ENCODE measurements around the gene PACSIN3. TPM values are rescaled to one million over a fixed set of nuclear protein-coding genes. Genes with fewer than 3 reads are reported as not detected.

Gene PACSIN3
- total RNA-seq, 1 experiment from 2014 or later, result 113 TPM

DNA sequence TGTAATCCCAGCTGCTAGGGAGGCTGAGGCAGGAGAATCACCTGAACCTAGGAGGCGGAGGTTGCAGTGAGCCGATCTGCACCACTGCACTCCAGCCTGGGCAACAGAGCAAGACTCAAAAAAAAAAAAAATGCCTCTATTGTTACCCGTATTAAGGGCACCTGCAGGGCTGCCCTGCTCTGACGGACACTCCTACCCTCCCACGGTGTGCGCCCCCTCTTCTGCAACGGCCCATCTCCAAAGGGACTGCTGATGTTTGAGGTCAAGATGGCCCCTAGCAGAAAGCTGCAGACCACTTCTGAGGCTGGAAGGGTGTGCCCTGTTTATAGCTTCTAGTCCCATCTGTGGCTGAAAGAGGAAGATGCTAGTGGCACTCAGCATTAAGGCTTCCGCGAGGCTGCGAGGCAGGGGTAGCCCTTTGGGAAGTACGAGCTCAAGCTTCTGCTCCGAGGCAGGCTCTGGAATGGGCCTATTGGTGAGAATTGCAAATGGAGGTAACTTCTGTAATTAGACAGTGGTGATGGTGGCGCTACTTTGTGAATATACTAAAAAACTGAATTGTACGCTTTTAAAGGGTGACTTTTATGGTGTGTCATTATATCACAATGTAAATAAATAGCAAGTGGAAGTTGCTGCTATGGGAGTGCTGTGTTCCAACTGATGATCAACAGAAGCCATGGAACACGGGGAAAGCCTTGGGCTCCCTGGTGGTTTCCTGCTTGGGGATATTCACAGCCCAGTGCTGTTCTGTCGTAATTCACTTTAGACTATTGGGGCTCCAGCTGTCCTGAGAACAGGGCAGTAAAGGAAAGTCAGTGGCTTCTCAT lies 33.9 kb downstream of the PACSIN3 start:
- Histone ChIP-seq H3F3A (ENCODE audit: insufficient read depth, low read depth) (0 out of 2 replicates have a peak, but pooled peaks cover 9% of the 10 kb centered on the region), H3K9me3 (ENCODE audit: insufficient read depth, low read depth) (no peaks in the 10 kb centered on the region), H3K9me2 (ENCODE audit: insufficient read depth) (no peaks in the 10 kb centered on the region), H3K27ac (no peak overlapping the region), H4K20me1 (ENCODE audit: insufficient read depth) (no peaks in the 10 kb centered on the region), H2AFZ (no peak overlapping the region), H3K79me2 (ENCODE audit: low read depth) (no peaks in the 10 kb centered on the region), H3K36me3 (ENCODE audit: low read depth) (no peaks in the 10 kb centered on the region), H3K4me2 (no peak overlapping the region), H3K27me3 (ENCODE audit: insufficient read depth, low read depth) (no peaks in the 10 kb centered on the region), H3K4me3 (no peak overlapping the region), H3K4me1 (replicated peaks; ENCODE audit: insufficient read depth) (no peaks in the 10 kb centered on the region)
- DNase-seq, result no peak
- CTCF ChIA-PET, result interaction anchor here (0.6 to 1.5 kb wide), 6 partner anchors 236 to 979 kb away, joined by 3 to 6 read pairs (median 4); no protein-coding TSS in a partner anchor
- TF ChIP-seq EZH2 (IDR thresholded peaks at IDR 0.05; ENCODE audit: low read depth), result no peak
- TF ChIP-seq, protein P1, sequence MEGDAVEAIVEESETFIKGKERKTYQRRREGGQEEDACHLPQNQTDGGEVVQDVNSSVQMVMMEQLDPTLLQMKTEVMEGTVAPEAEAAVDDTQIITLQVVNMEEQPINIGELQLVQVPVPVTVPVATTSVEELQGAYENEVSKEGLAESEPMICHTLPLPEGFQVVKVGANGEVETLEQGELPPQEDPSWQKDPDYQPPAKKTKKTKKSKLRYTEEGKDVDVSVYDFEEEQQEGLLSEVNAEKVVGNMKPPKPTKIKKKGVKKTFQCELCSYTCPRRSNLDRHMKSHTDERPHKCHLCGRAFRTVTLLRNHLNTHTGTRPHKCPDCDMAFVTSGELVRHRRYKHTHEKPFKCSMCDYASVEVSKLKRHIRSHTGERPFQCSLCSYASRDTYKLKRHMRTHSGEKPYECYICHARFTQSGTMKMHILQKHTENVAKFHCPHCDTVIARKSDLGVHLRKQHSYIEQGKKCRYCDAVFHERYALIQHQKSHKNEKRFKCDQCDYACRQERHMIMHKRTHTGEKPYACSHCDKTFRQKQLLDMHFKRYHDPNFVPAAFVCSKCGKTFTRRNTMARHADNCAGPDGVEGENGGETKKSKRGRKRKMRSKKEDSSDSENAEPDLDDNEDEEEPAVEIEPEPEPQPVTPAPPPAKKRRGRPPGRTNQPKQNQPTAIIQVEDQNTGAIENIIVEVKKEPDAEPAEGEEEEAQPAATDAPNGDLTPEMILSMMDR (conservative IDR thresholded peaks at IDR 0.05), result no peak
- intact Hi-C loops (cut with micrococcal nuclease; ENCODE audit: unreplicated experiment), result no loop called here
- no TSS peak for BruUV-seq (replicated peaks)
- POLR2A ChIA-PET (ENCODE audit: unreplicated experiment), result no interaction called here

DNA sequence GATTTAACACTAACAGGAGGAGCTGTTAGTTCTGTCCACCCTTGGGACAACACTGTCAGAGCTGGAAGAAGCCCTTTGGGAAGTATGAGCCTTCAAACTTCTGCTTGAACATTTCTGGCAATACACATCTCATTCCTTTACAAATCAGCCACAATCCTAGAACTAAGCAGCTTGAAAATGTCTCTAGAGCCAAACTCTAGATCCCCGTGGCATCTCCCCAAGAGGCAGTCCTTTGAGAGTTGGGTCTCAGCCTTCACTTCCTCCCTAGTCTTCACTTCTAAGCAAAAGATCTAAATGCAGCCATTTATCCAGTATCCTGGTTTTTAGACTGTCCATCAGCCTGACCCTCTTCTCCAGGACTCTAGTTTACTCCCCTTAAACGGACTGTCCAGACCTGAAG lies 36.5 kb downstream of the PACSIN3 start:
- Histone ChIP-seq H3K4me2 (no peak overlapping the region), H3K27ac (no peak overlapping the region), H3K9me3 (ENCODE audit: insufficient read depth, low read depth) (no peaks in the 10 kb centered on the region), H4K20me1 (ENCODE audit: insufficient read depth) (no peaks in the 10 kb centered on the region), H3K4me1 (replicated peaks; ENCODE audit: insufficient read depth) (no peaks in the 10 kb centered on the region), H3K27me3 (ENCODE audit: insufficient read depth, low read depth) (no peaks in the 10 kb centered on the region), H3K36me3 (ENCODE audit: low read depth) (no peaks in the 10 kb centered on the region), H3F3A (ENCODE audit: insufficient read depth, low read depth) (0 out of 2 replicates have a peak, but pooled peaks cover 5% of the 10 kb centered on the region), H3K79me2 (ENCODE audit: low read depth) (no peaks in the 10 kb centered on the region), H2AFZ (no peak overlapping the region), H3K9me2 (ENCODE audit: insufficient read depth) (no peaks in the 10 kb centered on the region), H3K4me3 (no peak overlapping the region)
- DNase-seq, result peak in 1 of 2 experiments; percentile 21
- POLR2A ChIA-PET (ENCODE audit: unreplicated experiment), result no interaction called here
- TF ChIP-seq, protein P1 (conservative IDR thresholded peaks at IDR 0.05), result no peak
- no peak for TF ChIP-seq EZH2 (IDR thresholded peaks at IDR 0.05; ENCODE audit: low read depth)
- no TSS peak for BruUV-seq (replicated peaks)
- CTCF ChIA-PET, result no interaction called here
- intact Hi-C loops (cut with micrococcal nuclease; ENCODE audit: unreplicated experiment), result no loop called here

DNA sequence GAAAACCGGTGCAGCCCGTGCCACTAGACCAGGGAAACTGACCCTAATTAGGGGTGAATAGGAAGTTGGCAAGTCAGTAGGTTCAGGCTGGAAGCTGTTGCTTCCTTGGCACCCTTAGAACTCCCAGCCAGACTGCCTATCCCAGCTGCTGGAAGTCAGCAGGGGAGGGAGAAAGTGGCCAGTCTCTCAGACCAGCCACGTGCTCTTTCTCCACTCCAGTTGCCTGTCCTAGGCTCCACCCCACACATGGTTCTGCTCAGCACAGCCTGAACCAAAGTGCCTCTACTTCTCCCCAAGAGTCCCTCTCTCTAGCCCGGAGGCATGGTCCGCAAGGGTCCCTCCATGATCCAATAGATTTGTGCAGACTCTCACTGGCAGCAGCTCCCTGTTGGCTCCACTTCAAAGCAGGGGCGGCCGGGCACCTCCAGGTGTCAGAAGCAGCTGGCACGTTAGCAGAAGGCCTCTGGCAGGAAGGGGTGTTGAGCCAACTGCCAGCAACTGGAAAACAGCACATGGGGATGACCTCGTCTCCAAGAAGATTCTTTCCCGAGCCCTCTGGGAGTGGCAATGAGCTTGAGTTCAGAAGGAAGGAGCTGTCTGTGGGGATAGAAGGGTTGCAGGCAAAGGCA lies 37.2 kb downstream of the PACSIN3 start:
- no peaks in the 10 kb centered on the region for H3K4me1 ChIP-seq (replicated peaks; ENCODE audit: insufficient read depth)
- H3K9me3 ChIP-seq (ENCODE audit: insufficient read depth, low read depth), result no peaks in the 10 kb centered on the region
- H4K20me1 ChIP-seq (ENCODE audit: insufficient read depth), result no peaks in the 10 kb centered on the region
- intact Hi-C loops (cut with micrococcal nuclease; ENCODE audit: unreplicated experiment), result no loop called here
- CTCF ChIA-PET, result no interaction called here
- TF ChIP-seq EZH2 (IDR thresholded peaks at IDR 0.05; ENCODE audit: low read depth), result no peak
- TF ChIP-seq, protein P1 (conservative IDR thresholded peaks at IDR 0.05), result no peak
- POLR2A ChIA-PET (ENCODE audit: unreplicated experiment), result no interaction called here
- no TSS peak for BruUV-seq (replicated peaks)
- H3K4me2 ChIP-seq, result no peak overlapping the region
- H3K9me2 ChIP-seq (ENCODE audit: insufficient read depth), result no peaks in the 10 kb centered on the region
- peak in 1 of 2 experiments; percentile 25 for DNase-seq
- no peak overlapping the region for H2AFZ ChIP-seq
- 0 out of 2 replicates have a peak, but pooled peaks cover 5% of the 10 kb centered on the region for H3F3A ChIP-seq (ENCODE audit: insufficient read depth, low read depth)
- no peaks in the 10 kb centered on the region for H3K79me2 ChIP-seq (ENCODE audit: low read depth)
- H3K4me3 ChIP-seq, result no peak overlapping the region
- no peak overlapping the region for H3K27ac ChIP-seq
- H3K27me3 ChIP-seq (ENCODE audit: insufficient read depth, low read depth), result no peaks in the 10 kb centered on the region
- H3K36me3 ChIP-seq (ENCODE audit: low read depth), result no peaks in the 10 kb centered on the region
